CD4-positive, alpha-beta T cell (primary cell): ENCODE measurements around the gene GADD45A. TPM values are rescaled to one million over a fixed set of nuclear protein-coding genes. Genes with fewer than 3 reads are reported as not detected.

Source experiments
- ATAC-seq: fragments of 200-7000 bp; cut with Tn5 transposase; one replicate; pipeline ENCODE4 v1.10.0; 2022; ENCODE audit warnings: mild to moderate bottlenecking; ENCODE audit not compliant: poor library complexity
- CTCF ChIA-PET: fragments of 350-600 bp; sonication (Branson Sonifier 250); formaldehyde crosslinking; loops from one replicate; lab custom pipeline; 2021; ENCODE audit warnings: antibody characterized with exemption, inconsistent platforms; lab: Charles Lee
- POLR2A ChIA-PET: fragments of 350-600 bp; sonication (Branson Sonifier 250); formaldehyde crosslinking; loops from one replicate; lab custom pipeline; 2021; ENCODE audit warnings: antibody characterized with exemption, inconsistent platforms; lab: Charles Lee
- DNase-seq, 14 experiments: peaks; one replicate each; pipeline ENCODE4 v3.0.0-alpha.2; 2013 to 2020; ENCODE audit warnings: mixed read lengths in 2 of 14
- H3K27ac ChIP-seq, 2 donors: one replicate each; pipeline versions ENCODE4 v1.5.1 to v1.7.0; 2013; ENCODE audit warnings: low read length in 2 of 2, low read depth in 1 of 2, mild to moderate bottlenecking in 1 of 2
- H3K27me3 ChIP-seq, 2 experiments: 1 replicate in 1 of 2; 2 replicates in 1 of 2; pipeline versions ENCODE4 v1.6.1 to v1.7.0; 2013; ENCODE audit warnings: low read length in 2 of 2, control low read depth in 1 of 2, mild to moderate bottlenecking in 1 of 2, moderate library complexity in 1 of 2; ENCODE audit not compliant: insufficient read depth in 2 of 2, control insufficient read depth in 1 of 2
- H3K36me3 ChIP-seq: one replicate; pipeline ENCODE4 v1.6.1; 2013; ENCODE audit warnings: low read length, control low read depth; ENCODE audit not compliant: insufficient read depth
- H3K4me1 ChIP-seq: one replicate; pipeline ENCODE4 v1.6.1; 2013; ENCODE audit warnings: low read length, control low read depth; ENCODE audit not compliant: insufficient read depth
- H3K4me3 ChIP-seq: one replicate; pipeline ENCODE4 v1.5.1; 2013; ENCODE audit warnings: mild to moderate bottlenecking, low read length, moderate library complexity
- H3K9me3 ChIP-seq, 2 experiments: 1 replicate in 1 of 2; 2 replicates in 1 of 2; pipeline versions ENCODE4 v1.6.1 to v1.7.0; 2013; ENCODE audit warnings: low read length in 2 of 2, mild to moderate bottlenecking in 2 of 2, control low read depth in 1 of 2, moderate library complexity in 1 of 2; ENCODE audit not compliant: control insufficient read depth in 1 of 2, insufficient read depth in 1 of 2
- H3K27ac Mint-ChIP-seq: one replicate; pipeline ENCODE4 v1.8.0; 2020; ENCODE audit warnings: mixed read lengths
- H3K27me3 Mint-ChIP-seq: one replicate; pipeline ENCODE4 v1.8.0; 2021; ENCODE audit warnings: mixed read lengths
- H3K36me3 Mint-ChIP-seq: one replicate; pipeline ENCODE4 v1.8.0; 2021; ENCODE audit warnings: low read depth, mixed read lengths
- H3K4me1 Mint-ChIP-seq: one replicate; pipeline ENCODE4 v1.8.0; 2021; ENCODE audit warnings: low read depth, mixed read lengths
- H3K4me3 Mint-ChIP-seq: one replicate; pipeline ENCODE4 v1.8.0; 2020; ENCODE audit warnings: mild to moderate bottlenecking, mixed read lengths
- H3K9me3 Mint-ChIP-seq: one replicate; pipeline ENCODE4 v1.8.0; 2020; ENCODE audit warnings: mixed read lengths
- intact Hi-C, 2 experiments: fragments of 100-400 bp; cut with DNase I in 1 of 2; cut with micrococcal nuclease in 1 of 2; formaldehyde crosslinking; loops; one replicate each; pipeline versions ENCODE4 v1.15.1 to v1.9.0; 2023 to 2025; cut with DNase I, micrococcal nuclease
- total RNA-seq, 174 experiments: library from RNA in 2 of 174; stranded (reverse) in 2 of 174; gene quantifications; one replicate each; pipeline ENCODE4 v1.2.3 and lab custom pipeline; 2021 to 2026
- TF ChIP-seq, protein P1 (sequence below): fragments of 200-600 bp; IDR thresholded peaks from one replicate; pipeline ENCODE4 v1.8.0; 2022; ENCODE audit warnings: antibody characterized with exemption, mild to moderate bottlenecking

The GADD45A gene
- total RNA-seq, 2 experiments from 2014 or later, result 136 to 140 TPM

DNA sequence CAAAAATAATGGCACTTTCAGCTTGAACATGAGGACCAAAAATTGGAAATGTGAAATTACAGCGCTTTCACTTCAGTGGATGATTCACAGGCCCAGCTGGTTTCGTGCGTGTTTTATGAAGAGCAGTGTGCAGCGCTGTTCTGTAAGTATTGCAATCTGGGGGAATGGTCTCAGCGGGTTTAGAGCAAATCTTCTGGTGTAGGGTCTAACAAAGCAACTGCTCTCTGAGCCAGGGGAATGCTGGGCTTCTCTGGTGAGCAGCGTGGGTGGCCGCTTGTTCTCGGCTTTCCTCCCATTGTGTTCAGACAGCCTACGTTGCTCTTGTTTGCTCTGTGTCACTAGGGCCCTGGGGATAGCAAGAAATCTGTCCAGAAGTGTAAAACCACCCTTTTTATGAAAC lies 42.4 kb upstream of the GADD45A start:
- Histone ChIP-seq H3K4me1 (no peaks in the 10 kb centered on the region), H3K27ac (no peak overlapping the region), H3K36me3 (no peaks in the 10 kb centered on the region), H3K4me3 (no peak overlapping the region), H3K27me3 (no peaks in the 10 kb centered on the region), H3K9me3 (no peaks in the 10 kb centered on the region)
- Mint-ChIP-seq H3K9me3 (no peaks in the 10 kb centered on the region), H3K27me3 (no peaks in the 10 kb centered on the region), H3K4me3 (no peak overlapping the region), H3K4me1 (no peaks in the 10 kb centered on the region), H3K27ac (no peak overlapping the region), H3K36me3 (no peaks in the 10 kb centered on the region)
- DNase-seq (no peak), ATAC-seq (no peak)
- TF ChIP-seq, protein P1, sequence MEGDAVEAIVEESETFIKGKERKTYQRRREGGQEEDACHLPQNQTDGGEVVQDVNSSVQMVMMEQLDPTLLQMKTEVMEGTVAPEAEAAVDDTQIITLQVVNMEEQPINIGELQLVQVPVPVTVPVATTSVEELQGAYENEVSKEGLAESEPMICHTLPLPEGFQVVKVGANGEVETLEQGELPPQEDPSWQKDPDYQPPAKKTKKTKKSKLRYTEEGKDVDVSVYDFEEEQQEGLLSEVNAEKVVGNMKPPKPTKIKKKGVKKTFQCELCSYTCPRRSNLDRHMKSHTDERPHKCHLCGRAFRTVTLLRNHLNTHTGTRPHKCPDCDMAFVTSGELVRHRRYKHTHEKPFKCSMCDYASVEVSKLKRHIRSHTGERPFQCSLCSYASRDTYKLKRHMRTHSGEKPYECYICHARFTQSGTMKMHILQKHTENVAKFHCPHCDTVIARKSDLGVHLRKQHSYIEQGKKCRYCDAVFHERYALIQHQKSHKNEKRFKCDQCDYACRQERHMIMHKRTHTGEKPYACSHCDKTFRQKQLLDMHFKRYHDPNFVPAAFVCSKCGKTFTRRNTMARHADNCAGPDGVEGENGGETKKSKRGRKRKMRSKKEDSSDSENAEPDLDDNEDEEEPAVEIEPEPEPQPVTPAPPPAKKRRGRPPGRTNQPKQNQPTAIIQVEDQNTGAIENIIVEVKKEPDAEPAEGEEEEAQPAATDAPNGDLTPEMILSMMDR, result no peak
- intact Hi-C loops, result no loop called here
- POLR2A ChIA-PET, result no interaction called here
- CTCF ChIA-PET, result no interaction called here

DNA sequence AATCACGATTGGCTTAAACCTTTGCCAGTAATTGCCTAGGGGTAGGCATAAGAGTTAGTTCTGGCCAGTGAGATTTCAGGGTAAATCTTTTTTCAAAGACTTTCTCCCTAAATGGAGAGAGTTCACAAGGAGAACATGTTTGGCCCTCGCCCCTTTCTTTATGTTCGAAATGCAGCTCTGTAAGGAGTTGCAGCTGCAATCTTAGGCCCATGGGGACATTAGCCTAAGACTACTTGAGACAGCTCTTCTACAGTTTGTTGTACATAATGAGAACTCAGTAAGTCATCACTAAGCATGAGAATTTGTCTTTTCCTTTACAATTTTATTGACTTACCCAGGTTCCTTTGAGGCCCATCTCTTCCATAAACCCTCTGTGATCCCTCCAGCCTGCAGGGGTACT lies 40.4 kb upstream of the GADD45A start:
- H3K4me1 Mint-ChIP-seq, result no peaks in the 10 kb centered on the region
- Histone ChIP-seq H3K4me1 (no peaks in the 10 kb centered on the region), H3K9me3 (no peaks in the 10 kb centered on the region), H3K27me3 (no peaks in the 10 kb centered on the region), H3K36me3 (no peaks in the 10 kb centered on the region), H3K27ac (no peak overlapping the region), H3K4me3 (no peak overlapping the region)
- ChIA-PET CTCF (no interaction called here), POLR2A (no interaction called here)
- H3K9me3 Mint-ChIP-seq, result no peaks in the 10 kb centered on the region
- ATAC-seq (no peak), DNase-seq (no peak)
- no peaks in the 10 kb centered on the region for H3K36me3 Mint-ChIP-seq
- intact Hi-C loops, result no loop called here
- H3K4me3 Mint-ChIP-seq, result no peak overlapping the region
- no peaks in the 10 kb centered on the region for H3K27me3 Mint-ChIP-seq
- TF ChIP-seq, protein P1, result no peak
- H3K27ac Mint-ChIP-seq, result no peak overlapping the region

DNA sequence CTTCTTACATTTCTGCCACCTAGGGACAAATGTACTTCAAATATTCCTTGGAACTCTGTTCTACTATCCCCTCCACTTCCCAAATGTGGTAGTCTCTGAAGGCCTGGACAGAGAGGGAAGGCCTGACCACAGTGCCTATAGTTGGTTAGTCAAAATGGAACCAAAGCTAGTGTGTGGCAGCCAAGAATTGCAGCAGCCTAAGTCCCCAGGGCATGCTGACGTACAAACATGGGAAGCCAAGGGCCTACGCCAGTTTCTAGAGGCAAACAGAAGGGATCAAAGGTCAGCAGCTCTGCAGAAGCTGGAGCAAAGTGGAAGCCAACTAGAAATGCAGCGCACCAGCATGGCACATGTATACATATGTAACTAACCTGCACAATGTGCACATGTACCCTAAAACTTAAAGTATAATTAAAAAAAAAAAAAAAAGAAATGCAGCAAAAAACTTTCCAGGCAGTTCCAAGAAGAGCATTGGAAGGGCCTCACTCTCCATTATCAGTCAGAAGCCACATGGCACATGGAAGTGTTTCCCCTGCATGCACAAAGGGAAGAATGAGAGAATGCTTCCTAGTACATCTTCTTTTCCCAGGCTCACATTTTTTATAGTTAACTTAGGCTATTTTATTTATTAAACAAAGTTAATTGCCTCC lies 39.4 kb upstream of the GADD45A start:
- CTCF ChIA-PET, result no interaction called here
- no peaks in the 10 kb centered on the region for H3K9me3 ChIP-seq
- no peak overlapping the region for H3K4me3 ChIP-seq
- intact Hi-C loops, result no loop called here
- no peak for ATAC-seq
- DNase-seq, result no peak
- no peaks in the 10 kb centered on the region for H3K36me3 ChIP-seq
- TF ChIP-seq, protein P1, result no peak
- H3K27me3 ChIP-seq, result no peaks in the 10 kb centered on the region
- no peak overlapping the region for H3K27ac Mint-ChIP-seq
- no peaks in the 10 kb centered on the region for H3K4me1 Mint-ChIP-seq
- POLR2A ChIA-PET, result no interaction called here
- no peaks in the 10 kb centered on the region for H3K36me3 Mint-ChIP-seq
- no peak overlapping the region for H3K27ac ChIP-seq
- no peaks in the 10 kb centered on the region for H3K4me1 ChIP-seq
- H3K4me3 Mint-ChIP-seq, result no peak overlapping the region
- no peaks in the 10 kb centered on the region for H3K27me3 Mint-ChIP-seq
- no peaks in the 10 kb centered on the region for H3K9me3 Mint-ChIP-seq
